ENCODE measurements around the gene AGO1. TPM values are rescaled to one million over a fixed set of nuclear protein-coding genes. Genes with fewer than 3 reads are reported as not detected.

The AGO1 gene
- total RNA-seq, 1 donor from 2014 or later, result 35.1 TPM

DNA sequence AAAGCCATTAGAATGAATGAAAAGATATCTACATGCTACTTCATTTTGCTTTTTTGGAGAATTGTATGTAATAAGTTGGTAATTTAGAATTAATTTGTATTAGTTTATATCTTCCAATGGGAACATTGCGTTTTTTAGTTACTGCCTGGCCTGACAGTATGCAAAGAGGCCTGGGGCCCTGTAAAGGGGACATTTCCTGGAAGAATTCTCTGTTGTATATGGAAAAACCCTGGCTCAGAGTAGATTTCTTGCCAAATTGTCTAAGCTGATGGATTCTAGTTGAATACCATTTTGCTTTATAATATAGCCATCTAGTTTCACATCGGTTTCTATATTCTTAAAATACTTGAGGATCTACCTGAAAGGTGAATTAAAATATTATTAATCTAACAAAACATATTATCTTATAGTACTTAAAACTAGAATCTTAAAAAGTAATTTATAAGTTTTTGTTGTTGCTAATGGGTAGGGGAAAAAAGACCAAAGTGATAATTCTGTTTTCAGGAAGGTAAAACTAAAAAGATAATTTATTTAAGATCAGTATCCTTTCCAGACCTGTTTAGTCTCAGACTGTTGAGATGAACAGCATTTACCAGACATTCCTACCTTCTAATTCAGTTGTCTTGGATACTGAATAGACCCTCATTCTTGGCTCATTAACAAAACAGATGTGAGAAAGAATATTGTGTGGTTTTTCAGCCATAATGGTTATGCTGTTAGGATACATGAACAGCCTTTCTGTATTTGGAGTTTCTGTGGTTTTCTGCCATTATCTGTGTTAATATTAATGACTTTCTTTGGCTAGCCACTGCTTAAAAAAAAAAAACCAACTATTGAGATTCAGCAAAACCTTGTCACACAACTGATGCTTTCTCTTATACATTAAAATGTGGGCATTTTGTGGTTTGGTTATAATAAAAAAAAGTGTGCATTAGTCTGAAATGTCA is 52.7 kb downstream of the AGO1 start:
- Histone ChIP-seq H3K4me3 (ENCODE audit: insufficient read depth, low read depth, low read length) (no peak overlapping the region), H3K9ac (ENCODE audit: low read length) (no peak overlapping the region), H3K27ac (ENCODE audit: low read depth, low read length) (no peak overlapping the region), H3K9me3 (ENCODE audit: insufficient read depth, low read depth, low read length) (no peaks in the 10 kb centered on the region), H3K36me3 (ENCODE audit: insufficient read depth, low read length) (no peaks in the 10 kb centered on the region), H3K4me2 (ENCODE audit: low read length) (no peak overlapping the region), H3K79me2 (ENCODE audit: insufficient read depth, low read length) (peaks cover 96% of the 10 kb centered on the region), H3K4me1 (ENCODE audit: insufficient read depth, low read length) (peaks cover 5% of the 10 kb centered on the region), H4K20me1 (ENCODE audit: insufficient read depth, low read length) (peaks cover 54% of the 10 kb centered on the region), H3K27me3 (ENCODE audit: insufficient read depth, low read length) (no peaks in the 10 kb centered on the region), H2AFZ (ENCODE audit: low read depth, low read length) (no peak overlapping the region)
- no peak for FAIRE-seq
- peak; percentile 66 for DNase-seq (ENCODE audit: low read depth)
- TF ChIP-seq, protein P1, sequence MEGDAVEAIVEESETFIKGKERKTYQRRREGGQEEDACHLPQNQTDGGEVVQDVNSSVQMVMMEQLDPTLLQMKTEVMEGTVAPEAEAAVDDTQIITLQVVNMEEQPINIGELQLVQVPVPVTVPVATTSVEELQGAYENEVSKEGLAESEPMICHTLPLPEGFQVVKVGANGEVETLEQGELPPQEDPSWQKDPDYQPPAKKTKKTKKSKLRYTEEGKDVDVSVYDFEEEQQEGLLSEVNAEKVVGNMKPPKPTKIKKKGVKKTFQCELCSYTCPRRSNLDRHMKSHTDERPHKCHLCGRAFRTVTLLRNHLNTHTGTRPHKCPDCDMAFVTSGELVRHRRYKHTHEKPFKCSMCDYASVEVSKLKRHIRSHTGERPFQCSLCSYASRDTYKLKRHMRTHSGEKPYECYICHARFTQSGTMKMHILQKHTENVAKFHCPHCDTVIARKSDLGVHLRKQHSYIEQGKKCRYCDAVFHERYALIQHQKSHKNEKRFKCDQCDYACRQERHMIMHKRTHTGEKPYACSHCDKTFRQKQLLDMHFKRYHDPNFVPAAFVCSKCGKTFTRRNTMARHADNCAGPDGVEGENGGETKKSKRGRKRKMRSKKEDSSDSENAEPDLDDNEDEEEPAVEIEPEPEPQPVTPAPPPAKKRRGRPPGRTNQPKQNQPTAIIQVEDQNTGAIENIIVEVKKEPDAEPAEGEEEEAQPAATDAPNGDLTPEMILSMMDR (IDR thresholded peaks at IDR 0.05; ENCODE audit: insufficient read depth, low read depth, low read length), result no peak
- TF ChIP-seq EZH2 (IDR thresholded peaks at IDR 0.05; ENCODE audit: insufficient read depth, low read length), result no peak
- peaks cover 16% of the 10 kb centered on the region for H3K4me1 Mint-ChIP-seq (ENCODE audit: low read depth, unreplicated experiment)
- no peaks in the 10 kb centered on the region for H3K9me3 Mint-ChIP-seq (ENCODE audit: unreplicated experiment)
- H3K4me3 Mint-ChIP-seq (ENCODE audit: unreplicated experiment), result no peak overlapping the region
- H3K36me3 Mint-ChIP-seq (ENCODE audit: low read depth, unreplicated experiment), result no peaks in the 10 kb centered on the region
- no peaks in the 10 kb centered on the region for H3K27me3 Mint-ChIP-seq (ENCODE audit: low read depth, unreplicated experiment)
- H3K27ac Mint-ChIP-seq (ENCODE audit: unreplicated experiment), result no peak overlapping the region

GRCh38 chr1:35936838-35937237 is 53.8 kb downstream of the AGO1 start:
- H3K9me3 ChIP-seq (ENCODE audit: insufficient read depth, low read depth, low read length), result no peaks in the 10 kb centered on the region
- DNase-seq (ENCODE audit: low read depth) (no peak), FAIRE-seq (no peak)
- Mint-ChIP-seq H3K27ac (ENCODE audit: unreplicated experiment) (no peak overlapping the region), H3K36me3 (ENCODE audit: low read depth, unreplicated experiment) (no peaks in the 10 kb centered on the region), H3K4me1 (ENCODE audit: low read depth, unreplicated experiment) (peaks cover 16% of the 10 kb centered on the region), H3K9me3 (ENCODE audit: unreplicated experiment) (no peaks in the 10 kb centered on the region), H3K27me3 (ENCODE audit: low read depth, unreplicated experiment) (no peaks in the 10 kb centered on the region), H3K4me3 (ENCODE audit: unreplicated experiment) (no peak overlapping the region)
- H3K36me3 ChIP-seq (ENCODE audit: insufficient read depth, low read length), result no peaks in the 10 kb centered on the region
- no peak overlapping the region for H3K27ac ChIP-seq (ENCODE audit: low read depth, low read length)
- H3K4me3 ChIP-seq (ENCODE audit: insufficient read depth, low read depth, low read length), result no peak overlapping the region
- H4K20me1 ChIP-seq (ENCODE audit: insufficient read depth, low read length), result peaks cover 62% of the 10 kb centered on the region
- TF ChIP-seq, protein P1 (IDR thresholded peaks at IDR 0.05; ENCODE audit: insufficient read depth, low read depth, low read length), result no peak
- no peak for TF ChIP-seq EZH2 (IDR thresholded peaks at IDR 0.05; ENCODE audit: insufficient read depth, low read length)
- H2AFZ ChIP-seq (ENCODE audit: low read depth, low read length), result no peak overlapping the region
- no peaks in the 10 kb centered on the region for H3K27me3 ChIP-seq (ENCODE audit: insufficient read depth, low read length)
- no peak overlapping the region for H3K9ac ChIP-seq (ENCODE audit: low read length)
- peaks cover 98% of the 10 kb centered on the region for H3K79me2 ChIP-seq (ENCODE audit: insufficient read depth, low read length)
- H3K4me1 ChIP-seq (ENCODE audit: insufficient read depth, low read length), result peaks cover 5% of the 10 kb centered on the region
- H3K4me2 ChIP-seq (ENCODE audit: low read length), result no peak overlapping the region

DNA sequence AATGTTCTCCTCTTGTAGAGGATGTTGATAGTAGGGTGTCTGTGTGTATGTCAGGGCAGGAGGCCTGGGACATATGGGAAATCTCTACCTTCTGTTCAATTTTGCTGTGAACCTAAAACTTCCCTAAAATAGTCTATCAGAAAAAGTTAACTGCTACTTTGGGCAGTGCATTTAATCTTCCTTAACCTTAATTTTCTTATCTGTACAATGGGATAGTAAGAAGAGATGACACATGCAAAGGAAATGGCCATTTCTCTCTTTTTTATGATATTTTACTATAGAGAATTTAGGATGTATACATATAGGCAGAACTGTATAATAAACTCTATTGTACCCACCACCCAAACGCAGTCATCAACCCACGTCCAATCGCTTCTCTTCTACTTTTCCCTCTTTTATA is 56.5 kb downstream of the AGO1 start:
- H4K20me1 ChIP-seq (ENCODE audit: insufficient read depth, low read length), result peaks cover 64% of the 10 kb centered on the region
- H3K4me1 ChIP-seq (ENCODE audit: insufficient read depth, low read length), result no peaks in the 10 kb centered on the region
- Mint-ChIP-seq H3K4me3 (ENCODE audit: unreplicated experiment) (no peak overlapping the region), H3K27ac (ENCODE audit: unreplicated experiment) (no peak overlapping the region), H3K36me3 (ENCODE audit: low read depth, unreplicated experiment) (no peaks in the 10 kb centered on the region), H3K9me3 (ENCODE audit: unreplicated experiment) (no peaks in the 10 kb centered on the region), H3K27me3 (ENCODE audit: low read depth, unreplicated experiment) (no peaks in the 10 kb centered on the region), H3K4me1 (ENCODE audit: low read depth, unreplicated experiment) (peaks cover 8% of the 10 kb centered on the region)
- no peak overlapping the region for H3K27ac ChIP-seq (ENCODE audit: low read depth, low read length)
- no peaks in the 10 kb centered on the region for H3K27me3 ChIP-seq (ENCODE audit: insufficient read depth, low read length)
- H3K4me3 ChIP-seq (ENCODE audit: insufficient read depth, low read depth, low read length), result no peak overlapping the region
- no peak for DNase-seq (ENCODE audit: low read depth)
- H3K79me2 ChIP-seq (ENCODE audit: insufficient read depth, low read length), result peaks cover 97% of the 10 kb centered on the region
- no peak for FAIRE-seq
- H3K9me3 ChIP-seq (ENCODE audit: insufficient read depth, low read depth, low read length), result no peaks in the 10 kb centered on the region
- no peak overlapping the region for H3K9ac ChIP-seq (ENCODE audit: low read length)
- no peak overlapping the region for H2AFZ ChIP-seq (ENCODE audit: low read depth, low read length)
- H3K4me2 ChIP-seq (ENCODE audit: low read length), result no peak overlapping the region
- TF ChIP-seq, protein P1 (IDR thresholded peaks at IDR 0.05; ENCODE audit: insufficient read depth, low read depth, low read length), result no peak
- TF ChIP-seq EZH2 (IDR thresholded peaks at IDR 0.05; ENCODE audit: insufficient read depth, low read length), result no peak
- H3K36me3 ChIP-seq (ENCODE audit: insufficient read depth, low read length), result no peaks in the 10 kb centered on the region
